Stimulated activated CD4-positive, alpha-beta T cell treated with anti-CD3 and anti-CD28 coated beads, Interleukin-2, amount 100 ng/mL, for 48 hours (primary cell): ENCODE results near the gene COLGALT1.

Source experiments
- DNase-seq, 2 donors: peaks; one replicate each; pipeline ENCODE4 v3.0.0-alpha.2; 2020

COLGALT1 gene

GRCh38 chr19:17625980-17626379, 70.5 kb downstream of the COLGALT1 start:
- DNase-seq, result no peak

GRCh38 chr19:17626456-17627015, 71.1 kb downstream of the COLGALT1 start:
- no peak for DNase-seq

DNA sequence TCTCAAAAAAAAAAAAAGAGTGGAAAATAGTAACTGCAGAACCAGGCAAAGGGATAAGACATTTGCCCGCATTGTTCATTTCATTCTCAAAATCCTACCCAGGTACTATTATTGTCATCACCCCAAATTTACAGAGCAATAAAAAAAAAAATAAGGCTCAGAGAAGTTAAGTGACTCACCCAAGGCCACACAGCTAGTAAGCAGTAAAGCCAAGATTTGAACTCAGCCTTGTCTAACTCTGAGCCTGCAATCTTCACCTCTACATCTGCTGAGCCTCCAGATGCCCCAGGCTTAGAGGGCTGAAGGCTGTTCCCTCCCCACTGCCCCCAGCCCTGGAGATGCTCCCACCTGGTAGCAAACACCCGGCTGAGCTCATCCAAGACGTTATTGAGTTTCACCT, 71.7 kb downstream of the COLGALT1 start:
- no peak for DNase-seq

- no peak for DNase-seq
These were observed 72.5 kb downstream of the COLGALT1 start for GRCh38 chr19:17627921-17628320.

- no peak for DNase-seq
These were observed 74.3 kb downstream of the COLGALT1 start for GRCh38 chr19:17629760-17630159.

DNA sequence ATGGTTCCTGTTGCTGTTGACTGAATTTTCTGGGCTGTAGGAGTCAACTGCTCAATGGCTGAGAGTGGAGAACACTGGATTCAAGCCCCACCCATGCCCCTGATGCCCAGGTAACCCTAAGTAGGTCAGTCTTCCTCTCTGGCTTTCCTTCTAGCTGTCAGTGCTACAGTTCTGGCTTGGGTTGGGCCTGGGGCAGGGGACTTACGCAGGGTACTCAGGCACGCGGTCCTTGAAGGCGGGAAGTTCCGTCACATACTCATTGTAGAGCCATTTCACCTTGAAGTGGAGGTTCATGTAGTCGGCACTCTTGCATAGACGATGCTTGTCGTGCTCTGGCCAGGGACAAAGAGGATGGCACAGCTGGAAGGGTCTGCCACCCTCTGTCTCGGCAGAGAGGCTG, 77.1 kb downstream of the COLGALT1 start:
- DNase-seq, result no peak
